HCT116 (cell line): Measurements from ENCODE around the gene CTRL. TPM values are rescaled to one million over a fixed set of nuclear protein-coding genes. Genes with fewer than 3 reads are reported as not detected.

Source experiments
- ATAC-seq: fragments of 200-7000 bp; cut with Tn5 transposase; 2 replicates; pipeline ENCODE4 v1.9.1; 2020; ENCODE audit warnings: mild to moderate bottlenecking, moderate library complexity
- BruUV-seq: library from RNA; stranded (reverse); fragments of 400-500 nt; replicated peaks from 2 replicates; lab custom pipeline; 2021; lab: Mats Ljungman, UMichigan
- CTCF ChIA-PET: fragments of 300-600 bp; sonication (Branson Sonifier 250); formaldehyde crosslinking; loops from one replicate; lab custom pipeline; 2021; ENCODE audit warnings: antibody characterized with exemption; lab: Charles Lee
- POLR2A ChIA-PET: fragments of 300-600, 350-600 bp; sonication (Branson Sonifier 250); formaldehyde crosslinking; loops from one replicate; lab custom pipeline; 2021; ENCODE audit warnings: antibody characterized with exemption; lab: Charles Lee
- RAD21 ChIA-PET, 2 experiments: fragments of 300-600 bp; sonication (Branson Sonifier 250); formaldehyde crosslinking; loops; one replicate each; lab custom pipeline; 2023; ENCODE audit warnings: low total read pairs in 2 of 2; ENCODE audit not compliant: uncharacterized antibody in 2 of 2, unreplicated experiment in 2 of 2, low non-redundant PET in 1 of 2; lab: Charles Lee
- DNase-seq: peaks from one replicate; pipeline ENCODE4 v3.0.0-alpha.2; 2010; ENCODE audit warnings: low read depth, low spot score
- H2AFZ ChIP-seq: fragments of 200-600 bp; shearing (Covaris generic), sonication (generic); 2 replicates; pipeline ENCODE4 v1.6.1; 2017; ENCODE audit warnings: low read depth, mixed run types, mixed read lengths, antibody characterized with exemption, low read length; ENCODE audit not compliant: poor library complexity, severe bottlenecking
- H3K27ac ChIP-seq: 2 replicates; pipeline ENCODE4 v1.5.1; 2012; ENCODE audit warnings: low read depth, low read length
- H3K27me3 ChIP-seq: fragments of 200-600 bp; sonication (generic); 2 replicates; pipeline ENCODE4 v1.6.1; 2016; ENCODE audit warnings: mixed run types, low read length, mixed read lengths; ENCODE audit not compliant: insufficient read depth
- H3K36me3 ChIP-seq, 2 experiments: fragments of 200-500 bp in 1 of 2; fragments of 200-600 bp in 1 of 2; sonication (Bioruptor generic) in 1 of 2; sonication (generic) in 1 of 2; 2 replicates each; pipeline versions ENCODE4 v1.5.1 to v1.6.1; 2014 to 2016; ENCODE audit warnings: low read length in 2 of 2, inconsistent platforms in 1 of 2, mixed read lengths in 1 of 2, mixed run types in 1 of 2; ENCODE audit not compliant: insufficient read depth in 2 of 2, control insufficient read depth in 1 of 2
- H3K4me1 ChIP-seq, 2 experiments: fragments of 200-600 bp in 1 of 2; sonication (generic) in 1 of 2; 2 replicates each; pipeline versions ENCODE4 v1.5.1 to v1.6.1; 2012 to 2017; ENCODE audit warnings: low read length in 2 of 2, inconsistent platforms in 1 of 2, mild to moderate bottlenecking in 1 of 2, mixed read lengths in 1 of 2, mixed run types in 1 of 2, moderate library complexity in 1 of 2; ENCODE audit not compliant: insufficient read depth in 2 of 2, control insufficient read depth in 1 of 2
- H3K4me2 ChIP-seq: fragments of 200-600 bp; sonication (generic); 2 replicates; pipeline ENCODE4 v1.6.1; 2017; ENCODE audit warnings: mixed run types, low read length, mixed read lengths
- H3K4me3 ChIP-seq, 2 experiments: fragments of 200-600 bp in 1 of 2; sonication (generic) in 1 of 2; replicated peaks in 1 of 2; 2 replicates each; pipeline ENCODE4 v1.5.1; 2011 to 2016; ENCODE audit warnings: low read length in 2 of 2, control low read depth in 1 of 2, low read depth in 1 of 2, mild to moderate bottlenecking in 1 of 2, mixed read lengths in 1 of 2, mixed run types in 1 of 2
- H3K79me2 ChIP-seq: fragments of 200-600 bp; sonication (generic); 2 replicates; pipeline ENCODE4 v1.6.1; 2017; ENCODE audit warnings: mild to moderate bottlenecking, mixed run types, low read length, moderate library complexity, mixed read lengths; ENCODE audit not compliant: insufficient read depth
- H3K9ac ChIP-seq: fragments of 200-600 bp; sonication (generic); 2 replicates; pipeline ENCODE4 v1.6.1; 2016; ENCODE audit warnings: low read length, mixed read lengths
- H3K9me2 ChIP-seq: fragments of 200-600 bp; sonication (generic), shearing (Covaris generic); 2 replicates; pipeline ENCODE4 v1.6.1; 2017; ENCODE audit warnings: mixed run types, mild to moderate bottlenecking, moderate library complexity; ENCODE audit not compliant: insufficient read depth
- H3K9me3 ChIP-seq, 2 experiments: fragments of 200-500 bp in 1 of 2; fragments of 200-600 bp in 1 of 2; sonication (Bioruptor generic) in 1 of 2; sonication (generic) in 1 of 2; 2 replicates each; pipeline ENCODE4 v1.6.1; 2014 to 2017; ENCODE audit warnings: low read length in 2 of 2, mixed read lengths in 2 of 2, inconsistent platforms in 1 of 2, low read depth in 1 of 2, mild to moderate bottlenecking in 1 of 2, mixed run types in 1 of 2, moderate library complexity in 1 of 2; ENCODE audit not compliant: control insufficient read depth in 1 of 2, insufficient read depth in 1 of 2
- H4K20me1 ChIP-seq: fragments of 200-600 bp; sonication (generic), shearing (Covaris generic); 2 replicates; pipeline ENCODE4 v1.6.1; 2017; ENCODE audit warnings: mixed run types, mild to moderate bottlenecking, moderate library complexity; ENCODE audit not compliant: insufficient read depth
- ATF3 ChIP-seq: IDR thresholded peaks from 2 replicates; pipeline ENCODE4 v1.6.1; 2012
- CBX3 ChIP-seq: IDR thresholded peaks from 2 replicates; pipeline ENCODE4 v1.6.1; 2012; ENCODE audit warnings: low read depth
- EGR1 ChIP-seq: IDR thresholded peaks from 2 replicates; pipeline ENCODE4 v1.6.1; 2012; ENCODE audit warnings: low read depth
- EZH2 ChIP-seq: fragments of 200-600 bp; sonication (generic); IDR thresholded peaks from 2 replicates; pipeline ENCODE4 v1.6.1; 2017; ENCODE audit warnings: antibody characterized with exemption, mixed run types
- EZH2phosphoT487 ChIP-seq: fragments of 200-600 bp; IDR thresholded peaks from 2 replicates; pipeline ENCODE4 v1.6.1; 2018; ENCODE audit warnings: antibody characterized with exemption, borderline replicate concordance
- FOSL1 ChIP-seq: IDR thresholded peaks from 2 replicates; pipeline ENCODE4 v1.6.1; 2012; ENCODE audit warnings: low read depth
- MAX ChIP-seq: IDR thresholded peaks from 2 replicates; pipeline ENCODE4 v1.6.1; 2012
- POLR2AphosphoS5 ChIP-seq: IDR thresholded peaks from 2 replicates; pipeline ENCODE4 v1.6.1; 2011; ENCODE audit warnings: mild to moderate bottlenecking, low read depth, low read length, moderate library complexity
- SIN3A ChIP-seq: IDR thresholded peaks from 2 replicates; pipeline ENCODE4 v1.6.1; 2012; ENCODE audit warnings: low read depth
- SP1 ChIP-seq: IDR thresholded peaks from 2 replicates; pipeline ENCODE4 v1.6.1; 2012; ENCODE audit warnings: low read depth
- TCF7L2 ChIP-seq: IDR thresholded peaks from 2 replicates; pipeline ENCODE4 v1.7.0; 2011; ENCODE audit warnings: borderline replicate concordance, inconsistent platforms; ENCODE audit not compliant: insufficient read depth, insufficient read length; ENCODE audit errors: extremely low read depth
- ZBTB33 ChIP-seq: IDR thresholded peaks from 2 replicates; pipeline ENCODE4 v1.6.1; 2011; ENCODE audit warnings: mild to moderate bottlenecking, low read length, moderate library complexity; ENCODE audit not compliant: insufficient replicate concordance; ENCODE audit errors: extremely low read depth
- ZFX ChIP-seq: fragments of 450-650 bp; IDR thresholded peaks from 2 replicates; pipeline ENCODE4 v1.6.1; 2017
- intact Hi-C: fragments of 100-400 bp; cut with micrococcal nuclease; formaldehyde crosslinking; loops from 2 replicates; pipeline ENCODE4 v1.10.0; 2022
- total RNA-seq: library from RNA; stranded (reverse); gene quantifications from one replicate; pipeline ENCODE4 v1.2.1, GENCODE V29; 2021; ENCODE audit not compliant: unreplicated experiment

CTRL gene
- total RNA-seq, 1 experiment from 2014 or later, result 3.4 TPM

- peak; percentile 99 for TF ChIP-seq MAX
- no peak for TF ChIP-seq FOSL1
Observed at GRCh38 chr16:67935402-67936123, 3.9 kb upstream of the CTRL start (continued).

GRCh38 chr16:67935101-67935401 lies 3.4 kb upstream of the CTRL start:
- POLR2A ChIA-PET, result interaction anchor here (0.7 to 1.3 kb wide), 5 partner anchors 9 to 216 kb away, joined by 3 to 8 read pairs (median 3); partner anchors contain the start of genes DDX28, DUS2 and GFOD2
- Histone ChIP-seq H2AFZ (no peak overlapping the region), H4K20me1 (no peaks in the 10 kb centered on the region), H3K4me2 (peak overlapping the region; percentile 98), H3K9ac (peak overlapping the region; percentile 85), H3K9me2 (no peaks in the 10 kb centered on the region), H3K4me1 (peaks cover 3 to 30% of the 10 kb centered on the region in 2 experiments; a peak in 3 of 4 replicates), H3K27ac (peak overlapping the region; percentile 62), H3K36me3 (peaks cover 0 to 8% of the 10 kb centered on the region in 2 experiments; a peak in 1 of 4 replicates), H3K79me2 (peaks cover 33% of the 10 kb centered on the region), H3K9me3 (no peaks in the 10 kb centered on the region), H3K4me3 (peak overlapping the region; percentile 70 to 82), H3K27me3 (no peaks in the 10 kb centered on the region)
- TSS peak; percentile 70 for BruUV-seq
- CTCF ChIA-PET, result interaction anchor here (0.7 to 2.7 kb wide), 8 partner anchors 9 to 414 kb away, joined by 3 to 11 read pairs (median 4); partner anchors contain the start of gene LCAT
- RAD21 ChIA-PET, result interaction anchor here in 1 of 2 experiments (1.0 kb wide), 1 partner anchor 149 kb away, joined by 3 read pairs; no protein-coding TSS in a partner anchor
- no peak for DNase-seq
- peak; percentile 2; the same call in 1 of the 2 replicates for ATAC-seq
- intact Hi-C loops, result loop anchor here (5.0 to 10.0 kb wide), 2 partner anchors 118 to 410 kb away; partner anchors contain the start of gene RIPOR1
- TF ChIP-seq CBX3 (no peak), ZFX (no peak), SIN3A (no peak), POLR2AphosphoS5 (no peak), TCF7L2 (no peak), EGR1 (no peak), ATF3 (no peak), MAX (no peak), SP1 (no peak), EZH2 (no peak), ZBTB33 (no peak), EZH2phosphoT487 (no peak)
